Superior temporal gyrus (tissue), 1 donor: ENCODE results near the gene CCNL2.
A peak's percentile ranks its signal among the peaks of the same experiment; 100 is the strongest.

Experiments used
- DNase-seq: peaks from one replicate; pipeline ENCODE4 v3.0.0-alpha.2; 2016; ENCODE audit errors: extremely low spot score

CCNL2 gene

GRCh38 chr1:1356166-1356795 lies 42.9 kb downstream of the CCNL2 start:
- no peak for DNase-seq

GRCh38 chr1:1355416-1355815 lies 43.7 kb downstream of the CCNL2 start:
- no peak for DNase-seq

GRCh38 chr1:1354271-1355247 lies 44.6 kb downstream of the CCNL2 start:
- no peak for DNase-seq

GRCh38 chr1:1353389-1354151 lies 45.6 kb downstream of the CCNL2 start:
- DNase-seq: no peak

GRCh38 chr1:1352786-1353388 lies 46.2 kb downstream of the CCNL2 start:
- DNase-seq: no peak

- no peak for DNase-seq
Observed at GRCh38 chr1:1351511-1352427, 47.4 kb downstream of the CCNL2 start.

- DNase-seq: peak; percentile 27
Observed at GRCh38 chr1:1349256-1350012, 49.7 kb downstream of the CCNL2 start, which contains the start of gene DVL1. Gene DVL1, minus strand, starts transcription at chr1:1349418. Its CDS starts 353 bp downstream, at chr1:1349065.

- no peak for DNase-seq
Observed at GRCh38 chr1:1348420-1349255, 50.5 kb downstream of the CCNL2 start.

- DNase-seq: no peak
Observed at GRCh38 chr1:1347663-1348419, 51.3 kb downstream of the CCNL2 start.

GRCh38 chr1:1347026-1347595 lies 52.0 kb downstream of the CCNL2 start:
- DNase-seq: no peak

GRCh38 chr1:1346501-1346890 lies 52.6 kb downstream of the CCNL2 start:
- no peak for DNase-seq

GRCh38 chr1:1345860-1346500 lies 53.2 kb downstream of the CCNL2 start:
- DNase-seq: no peak

GRCh38 chr1:1345384-1345783 lies 53.8 kb downstream of the CCNL2 start:
- no peak for DNase-seq

GRCh38 chr1:1344655-1345361 lies 54.3 kb downstream of the CCNL2 start:
- no peak for DNase-seq

GRCh38 chr1:1343811-1344421 lies 55.2 kb downstream of the CCNL2 start:
- DNase-seq: no peak

- DNase-seq: no peak
Observed at GRCh38 chr1:1342584-1343115, 56.5 kb downstream of the CCNL2 start.
